GM21528 (cell line): Measurements from ENCODE around the gene VKORC1.
"Not testable (repeated sequence)": the region's sequence is repeated elsewhere in the genome, so short reads cannot be mapped to it uniquely, and the experiment has no call there.

Experiments used
- ATAC-seq: cut with Tn5 transposase; IDR thresholded peaks from one replicate; pipeline ENCODE4 v1.9.1; 2021; ENCODE audit warnings: mild to moderate bottlenecking, moderate library complexity; ENCODE audit not compliant: unreplicated experiment, low FRiP score

VKORC1 gene

DNA sequence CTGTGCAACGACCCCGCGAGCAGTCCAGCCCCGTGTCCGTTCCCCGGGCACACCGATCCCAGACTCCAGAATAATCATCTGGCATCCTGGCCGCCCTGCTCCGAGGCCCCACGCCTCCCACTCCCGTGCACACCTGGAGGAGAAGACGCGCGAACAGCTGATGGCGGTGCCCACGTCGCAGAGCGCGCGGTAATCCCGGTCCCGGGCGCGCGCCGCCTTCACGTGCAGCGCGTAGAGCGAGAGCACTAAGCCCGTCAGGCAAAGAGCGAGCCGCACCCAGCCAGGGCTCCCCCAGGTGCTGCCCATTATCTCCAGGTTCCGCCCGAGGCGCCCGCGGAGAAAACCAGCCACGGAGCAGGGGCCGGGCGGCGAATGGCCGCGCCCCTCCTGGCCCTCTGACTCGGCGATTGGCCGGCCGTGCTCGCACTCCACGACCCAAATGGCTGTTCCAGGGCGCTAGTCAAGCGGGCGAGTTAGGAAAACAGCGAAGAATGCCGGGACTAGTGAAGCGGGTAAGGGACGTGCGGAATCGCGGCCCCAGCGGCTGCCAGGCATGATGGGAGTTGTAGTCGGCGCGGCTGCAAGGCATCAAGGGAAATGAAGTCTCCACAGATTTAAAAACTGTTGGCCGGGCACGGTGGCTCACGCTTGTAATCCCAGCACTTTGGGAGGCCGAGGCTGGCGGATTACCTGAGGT, at the start of gene VKORC1:
VKORC1 (minus strand) TSS at position 374 of the 697 bp plus-strand sequence; CDS start at position 306, 68 bp downstream.
- ATAC-seq = peak; percentile 88

DNA sequence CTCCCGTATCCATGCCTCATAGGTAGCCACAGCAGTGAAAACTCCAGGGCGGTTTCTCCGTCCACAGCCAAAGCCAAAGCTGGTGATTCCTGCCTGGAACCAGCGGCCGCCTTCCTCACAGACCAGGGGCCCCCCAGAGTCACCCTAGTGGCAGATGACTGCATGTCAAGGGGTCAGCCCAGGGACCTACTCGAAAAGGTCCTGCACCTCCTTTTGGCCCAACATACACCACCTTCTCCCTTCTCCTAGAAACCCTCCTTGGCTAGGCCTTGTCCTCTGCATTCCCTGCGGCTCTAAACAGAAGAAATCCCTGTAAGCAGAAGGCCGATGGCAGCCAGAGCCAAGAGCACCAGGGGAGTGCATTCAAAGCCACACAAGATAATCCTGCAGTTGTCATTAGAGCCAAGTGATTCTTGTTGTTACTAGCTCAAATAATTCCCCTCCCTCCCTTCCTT, 49.1 kb upstream of the VKORC1 start:
- ATAC-seq = no peak

DNA sequence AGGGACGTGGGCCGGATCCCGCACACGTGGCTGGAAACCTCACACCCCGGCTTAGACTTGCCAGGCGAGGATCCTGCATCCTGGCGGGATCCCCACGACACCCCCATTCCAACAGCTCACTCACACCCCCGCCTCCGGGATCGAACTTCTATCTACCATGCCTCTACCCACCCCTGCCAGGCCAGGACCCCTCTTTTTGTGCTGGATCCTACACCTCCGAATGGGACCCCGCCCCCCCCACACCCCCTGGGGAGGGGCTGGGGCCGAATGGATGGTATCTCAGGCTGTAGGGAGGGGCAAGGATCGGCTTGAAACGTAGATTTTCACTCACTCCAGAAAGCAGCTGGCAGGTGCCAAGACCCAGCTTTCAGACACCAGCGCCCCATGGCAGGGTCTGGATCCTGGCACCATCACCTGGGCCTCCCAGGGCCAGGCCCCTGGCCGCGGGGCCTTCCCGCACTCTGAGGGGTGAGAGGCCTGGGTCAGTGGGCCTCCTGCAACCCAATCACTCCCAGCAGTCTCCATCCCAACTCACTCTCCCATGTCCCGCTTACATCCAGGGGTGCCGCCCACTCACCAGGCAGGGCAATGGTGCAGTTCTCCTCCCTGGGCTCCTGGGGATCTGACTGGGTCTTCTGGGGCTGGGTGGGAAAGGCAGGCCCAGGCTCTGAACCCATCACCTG, 48.6 kb upstream of the VKORC1 start:
- ATAC-seq = no peak

DNA sequence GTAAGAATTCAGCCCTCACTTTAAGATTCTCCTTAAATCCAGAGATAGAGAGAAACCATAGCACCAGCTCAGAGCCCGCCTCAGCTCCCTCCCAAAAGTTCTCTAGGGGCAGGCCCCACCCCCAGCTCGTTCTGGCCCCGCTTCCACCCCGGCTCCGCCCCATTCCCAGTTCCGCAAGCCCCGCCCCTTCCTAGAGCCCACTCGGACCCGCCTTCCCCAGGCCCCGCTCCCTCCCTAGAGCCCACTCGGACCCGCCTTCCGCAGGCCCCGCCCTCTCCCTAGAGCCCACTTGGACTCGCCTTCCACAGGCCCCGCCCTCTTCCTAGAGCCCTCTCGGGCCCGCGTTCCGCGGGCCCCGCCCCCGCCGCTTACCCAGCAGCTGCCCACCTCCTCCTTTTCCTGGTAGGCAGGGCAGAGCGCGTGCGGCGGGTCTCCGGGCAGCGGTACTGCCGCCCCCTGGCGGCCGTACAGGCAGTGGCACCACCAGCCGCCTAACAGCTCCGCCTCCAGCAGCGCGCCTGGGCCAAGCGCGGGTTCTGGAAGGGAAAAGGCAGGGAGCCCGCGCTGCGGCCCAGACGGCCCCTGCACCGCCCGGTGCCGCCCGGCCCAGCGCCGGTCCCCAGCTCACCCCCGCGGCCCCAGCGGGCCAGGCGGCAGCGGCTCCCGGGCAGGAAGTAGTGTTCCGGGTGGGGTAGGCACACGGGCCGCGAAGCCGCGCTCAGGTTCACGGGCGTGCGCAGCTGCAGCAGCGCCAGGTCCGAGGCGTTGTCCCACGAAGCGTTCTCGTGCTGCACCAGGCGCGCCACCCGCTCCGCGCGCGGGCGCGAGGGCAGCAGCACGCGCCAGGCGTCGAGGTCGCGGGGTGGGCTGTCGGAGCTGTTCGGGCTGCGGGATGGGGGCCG, 47.8 kb upstream of the VKORC1 start:
- peak; percentile 86 for ATAC-seq

DNA sequence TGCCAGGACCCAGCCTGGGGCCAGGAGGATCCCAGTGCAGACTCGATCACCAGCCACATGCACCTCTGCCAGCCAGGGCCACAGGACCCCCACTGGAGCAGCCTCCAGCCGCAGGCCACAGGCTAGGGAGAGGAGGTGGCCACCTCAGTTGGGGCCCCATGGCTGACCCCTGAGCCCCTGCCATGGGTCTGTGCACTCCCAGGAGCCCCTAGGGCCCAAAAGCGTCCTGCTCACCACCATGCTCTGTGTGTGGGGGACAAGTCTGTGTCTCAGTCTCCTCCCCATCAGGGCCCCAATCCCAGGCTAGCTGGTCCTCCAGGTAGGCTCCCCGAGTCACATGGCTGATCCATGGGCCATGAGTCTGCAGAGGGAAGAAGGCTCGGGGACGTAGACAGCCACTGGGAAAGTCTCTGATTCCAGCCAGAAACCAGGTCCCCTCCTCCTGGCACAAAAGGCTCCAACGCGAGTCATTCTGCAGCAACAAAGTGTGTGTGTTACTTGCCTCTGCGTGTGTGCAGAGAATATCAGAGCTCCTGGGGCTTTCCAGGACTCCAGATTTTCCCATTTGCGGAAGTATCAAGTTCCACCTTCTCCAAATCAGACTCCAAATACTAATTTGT, 47.0 kb upstream of the VKORC1 start:
- peak; percentile 5 for ATAC-seq

DNA sequence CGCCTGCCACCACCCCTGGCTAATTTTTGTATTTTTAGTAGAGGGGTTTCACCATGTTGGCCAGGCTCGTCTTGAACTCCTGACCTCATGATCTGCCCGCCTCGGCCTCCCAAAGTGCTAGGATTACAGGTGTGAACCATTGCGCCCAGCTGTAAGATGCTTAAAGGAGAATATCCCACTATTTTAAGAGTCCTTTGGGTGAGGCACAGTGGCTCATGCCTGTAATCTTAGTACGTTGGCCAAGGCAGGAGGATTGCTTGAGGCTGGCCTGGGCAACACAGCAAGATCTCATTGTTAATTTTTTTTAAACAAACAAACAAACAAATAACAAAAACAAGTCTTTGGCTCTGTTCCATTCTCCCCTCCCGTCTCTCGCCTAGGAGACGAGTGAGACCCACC, 46.5 kb upstream of the VKORC1 start:
- ATAC-seq = not testable (repeated sequence)

DNA sequence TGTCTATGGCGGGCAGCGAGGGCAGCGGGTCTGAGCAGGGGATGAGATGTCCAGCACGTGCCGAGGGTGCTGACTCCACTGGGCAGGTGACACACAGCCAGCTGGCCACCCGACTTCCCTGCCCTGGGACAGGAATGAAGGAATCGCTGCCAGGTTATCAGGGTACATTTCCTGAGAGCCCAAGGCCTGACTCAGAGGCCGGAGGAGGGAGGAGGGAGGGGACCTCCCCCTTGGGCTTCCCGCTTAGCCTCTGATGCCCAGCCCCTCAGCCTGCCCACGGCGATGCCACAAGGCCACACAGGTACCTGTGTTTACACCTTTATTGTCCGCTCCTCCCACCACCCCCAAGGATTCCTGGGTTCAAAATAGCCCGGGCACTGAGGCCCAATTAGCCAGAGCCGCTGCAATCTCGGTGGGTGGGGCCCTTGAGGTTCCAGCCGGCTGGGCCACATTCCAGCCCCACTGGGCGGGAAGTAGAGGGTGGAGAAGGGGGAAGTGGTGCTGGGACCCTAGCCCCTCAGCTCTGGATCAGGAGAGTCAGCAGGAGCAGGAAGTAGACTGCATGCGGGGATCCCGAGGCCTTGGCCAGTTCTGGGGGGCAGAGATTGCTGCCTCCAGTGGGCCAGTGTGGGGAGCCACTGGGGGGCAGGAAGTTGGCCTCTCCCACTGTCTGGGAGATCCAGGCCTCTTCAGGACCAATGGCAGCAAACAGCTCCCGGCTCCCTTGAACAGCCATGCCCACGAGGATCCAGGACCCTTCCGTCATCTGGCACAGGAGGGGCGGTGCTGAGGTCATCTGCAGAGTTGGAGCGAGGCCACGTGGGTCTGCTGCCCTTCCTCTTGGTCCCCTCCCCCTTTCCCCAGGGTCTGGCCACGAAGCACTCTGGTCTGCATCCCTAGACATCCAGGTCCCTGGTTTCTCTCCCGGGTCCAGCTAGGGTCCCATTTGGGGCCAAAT, 44.3 kb upstream of the VKORC1 start:
- no peak for ATAC-seq

DNA sequence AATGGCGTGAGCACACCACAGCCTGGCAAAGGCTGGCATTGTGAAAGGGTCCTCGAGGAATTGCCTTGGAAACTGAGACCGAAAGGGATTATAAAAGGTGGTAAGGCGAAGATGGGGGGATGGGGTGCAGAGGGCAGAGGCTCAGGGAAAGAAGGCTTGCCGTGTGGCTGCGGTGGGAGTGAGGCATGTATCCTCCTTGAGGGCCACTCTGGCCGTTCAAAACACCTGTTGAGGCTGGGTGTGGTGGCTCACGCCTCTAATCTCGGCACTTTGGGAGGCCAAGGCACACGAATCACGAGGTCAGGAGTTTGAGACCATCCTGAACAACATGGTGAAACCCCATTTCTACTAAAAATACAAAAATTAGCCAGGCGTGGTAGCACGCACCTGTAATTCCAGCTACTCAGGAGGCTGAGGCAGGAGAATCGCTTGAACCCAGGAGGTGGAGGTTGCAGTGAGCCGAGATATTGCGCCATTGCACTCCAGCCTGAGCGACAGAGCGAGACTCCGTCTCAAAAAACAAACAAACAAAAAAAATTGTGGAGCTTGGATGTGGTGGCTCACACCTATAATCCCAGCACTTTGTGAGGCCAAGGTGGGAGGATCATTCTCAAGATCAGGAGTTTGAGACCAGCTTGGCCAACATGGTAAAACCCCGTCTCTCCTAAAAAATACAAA, 42.4 kb upstream of the VKORC1 start:
- not testable (repeated sequence) for ATAC-seq

DNA sequence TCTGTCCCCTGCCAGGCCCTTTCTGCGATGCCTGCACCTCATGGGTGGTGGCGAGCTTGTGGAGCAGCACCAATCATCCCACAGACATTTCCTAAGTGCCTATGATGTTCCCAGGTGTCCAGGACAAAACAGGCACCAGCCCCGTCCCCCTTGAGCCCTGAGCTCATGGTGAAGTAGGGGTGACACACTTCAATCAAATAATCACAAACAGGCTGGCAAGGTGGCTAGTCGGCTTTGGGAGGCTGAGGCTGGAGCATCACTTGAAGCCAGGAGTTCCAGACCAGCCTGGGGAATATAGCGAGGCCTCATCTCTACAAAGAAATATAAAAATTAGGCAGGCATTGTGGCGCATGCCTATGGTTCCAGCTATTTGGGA, 41.7 kb upstream of the VKORC1 start:
- no peak for ATAC-seq

DNA sequence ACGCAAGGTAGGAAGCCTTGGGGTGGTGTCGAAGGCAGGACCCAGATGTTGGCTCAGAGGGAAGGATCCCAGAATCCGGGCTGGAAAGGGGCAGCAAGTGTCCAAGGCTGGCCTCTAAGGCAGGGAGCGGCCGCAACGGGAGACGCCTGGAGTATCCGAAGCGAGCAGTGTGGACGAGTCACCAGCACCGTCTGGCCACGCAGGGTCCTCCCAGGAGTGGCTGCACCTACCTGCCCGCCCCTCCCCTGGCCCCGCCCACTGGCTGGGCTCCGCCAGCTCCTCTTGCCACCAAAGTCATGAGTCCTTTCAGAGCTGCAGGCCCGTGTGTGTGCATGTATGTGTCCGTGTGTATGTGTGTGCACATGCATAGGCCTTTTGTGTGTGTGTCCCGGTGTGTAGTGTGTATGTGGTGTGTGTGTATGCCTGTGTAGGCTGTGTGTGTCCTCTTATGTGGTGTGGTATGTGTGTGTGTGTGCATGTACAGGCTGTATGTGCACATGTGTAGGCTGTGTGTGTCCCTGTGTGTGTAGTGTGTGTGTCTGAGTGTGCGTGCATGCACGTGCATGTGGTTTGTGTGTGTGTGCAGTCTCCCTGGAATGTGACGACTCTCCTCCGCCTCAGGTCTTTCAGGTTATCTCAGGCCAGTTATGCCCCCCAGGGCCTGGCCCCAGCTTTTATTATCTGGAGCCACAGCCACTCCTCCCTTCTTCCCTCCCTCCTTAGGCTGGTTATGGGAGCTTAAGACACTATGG, 41.1 kb upstream of the VKORC1 start, which contains the start of gene PRSS8:
PRSS8 (minus strand) TSS at position 193 of the 752 bp plus-strand sequence. CDS start 229 bp downstream, outside the sequence.
- no peak for ATAC-seq

DNA sequence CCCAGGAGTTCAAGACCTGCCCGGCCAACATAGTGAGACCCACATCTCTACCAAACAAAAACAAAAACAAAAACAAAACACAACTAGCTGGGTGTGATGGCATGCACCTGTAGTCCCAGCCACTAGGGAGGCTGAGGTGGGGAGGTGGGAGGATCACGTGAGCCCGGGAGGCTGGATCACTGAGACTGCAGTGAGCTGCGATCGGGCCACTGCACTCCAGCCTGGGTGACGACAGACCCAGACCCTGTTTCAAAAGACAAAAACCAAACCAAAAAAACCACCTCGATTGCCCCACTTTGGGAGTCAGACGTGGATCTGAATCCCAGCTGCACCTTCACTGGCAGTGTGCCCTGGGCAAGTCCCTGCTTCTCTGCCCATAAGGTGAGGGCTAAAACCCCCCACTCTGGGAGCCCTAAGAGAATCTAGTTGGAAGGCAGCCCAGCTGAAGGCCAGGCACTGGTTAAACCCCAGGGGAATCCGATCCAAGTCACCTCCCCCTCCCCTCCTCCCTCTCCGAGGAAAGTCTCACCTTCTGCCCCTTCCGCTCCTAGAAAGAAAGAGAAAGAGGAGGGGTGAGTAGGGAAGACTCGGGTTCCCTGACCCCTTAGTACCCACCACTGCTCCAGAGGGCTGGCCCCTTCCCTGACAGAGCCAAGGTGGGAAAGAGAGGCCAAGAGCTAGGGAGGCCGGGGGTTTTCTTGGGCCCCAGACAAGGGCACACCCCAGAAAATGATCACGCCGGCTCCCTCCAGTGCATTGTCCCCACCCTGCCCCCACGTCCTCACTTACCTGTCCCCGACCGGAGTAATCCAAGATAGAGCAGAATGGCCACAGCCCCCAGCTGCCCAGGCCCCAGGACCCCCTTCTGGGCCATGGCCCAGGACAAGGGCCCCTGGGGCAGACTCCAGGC, 40.3 kb upstream of the VKORC1 start:
- no peak for ATAC-seq

DNA sequence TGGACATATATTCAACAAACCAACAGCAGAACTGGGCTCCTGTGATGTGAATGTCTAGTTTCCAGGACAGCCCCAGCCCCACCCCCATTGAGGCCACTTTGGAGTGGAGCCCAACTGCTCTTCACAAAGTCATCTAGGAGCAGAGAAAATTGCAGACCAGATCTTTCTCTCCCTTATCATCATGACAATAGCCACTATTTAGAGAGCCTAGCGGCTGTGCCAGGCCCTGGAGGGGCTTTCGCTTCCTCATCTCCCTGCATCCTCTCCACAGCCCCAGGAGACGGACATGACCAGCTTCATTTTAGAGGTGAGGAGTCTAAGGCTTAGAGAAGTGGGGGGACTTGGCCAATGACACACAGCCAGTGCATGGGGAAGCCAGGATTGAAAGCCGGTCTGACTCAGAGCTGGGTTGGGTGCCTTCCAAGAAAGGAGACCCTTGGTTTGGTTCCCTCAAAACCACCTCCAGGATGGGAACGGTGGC, 39.5 kb upstream of the VKORC1 start:
- ATAC-seq = no peak

DNA sequence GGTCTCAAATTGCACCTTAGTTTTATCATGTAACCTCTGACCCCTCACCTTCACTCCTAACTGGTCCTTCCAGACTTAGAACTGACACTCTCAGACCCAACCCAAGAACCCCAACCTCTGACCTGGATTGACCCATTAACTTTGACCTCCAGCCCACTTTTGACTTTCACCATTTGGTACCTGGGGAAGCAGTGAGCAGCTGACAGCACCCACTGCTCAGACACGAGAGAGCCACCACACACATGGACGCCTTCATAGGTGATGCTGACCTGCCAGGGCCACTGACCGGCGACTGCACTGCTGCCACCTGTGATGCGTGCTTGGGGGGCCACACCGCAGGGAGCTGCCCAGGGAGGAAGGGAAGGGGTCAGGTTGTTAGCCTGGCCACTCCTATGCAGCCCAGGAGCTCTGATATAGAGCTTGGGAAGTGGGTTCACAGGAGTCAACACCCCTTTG, 38.5 kb upstream of the VKORC1 start:
- no peak for ATAC-seq

DNA sequence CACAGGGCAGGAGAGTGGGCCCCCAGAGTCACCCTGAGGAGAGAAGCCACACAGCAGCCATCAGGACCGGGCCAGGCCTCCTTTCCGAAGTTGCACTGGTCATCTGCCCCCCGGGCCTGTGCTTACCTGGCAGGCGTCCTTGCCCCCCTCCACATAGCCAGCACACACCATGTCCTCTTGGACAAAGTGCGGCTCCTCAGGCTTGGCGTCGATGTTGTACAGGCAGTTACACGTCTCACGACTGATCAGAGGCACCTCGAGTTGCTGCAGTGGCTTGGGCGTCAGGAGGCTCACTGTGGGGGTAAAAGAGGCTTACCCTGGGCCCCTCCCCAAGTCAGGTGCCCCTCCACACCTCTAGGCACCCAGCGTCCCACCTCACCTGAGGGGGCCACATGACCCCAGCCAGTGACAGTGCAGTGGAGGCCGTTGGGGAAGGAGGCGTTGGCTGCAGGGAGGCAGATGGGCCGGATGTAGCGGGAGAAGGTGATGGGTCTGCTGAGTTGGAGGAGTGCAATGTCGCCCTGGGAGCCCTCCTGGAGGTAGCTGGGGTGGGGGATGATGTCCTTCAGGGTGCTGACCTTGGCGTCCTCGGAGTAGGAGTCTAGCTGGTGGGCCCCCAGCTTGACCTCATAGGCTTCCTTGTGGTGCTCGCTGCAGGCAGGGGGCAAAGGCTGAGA, 37.8 kb upstream of the VKORC1 start:
- no peak for ATAC-seq

DNA sequence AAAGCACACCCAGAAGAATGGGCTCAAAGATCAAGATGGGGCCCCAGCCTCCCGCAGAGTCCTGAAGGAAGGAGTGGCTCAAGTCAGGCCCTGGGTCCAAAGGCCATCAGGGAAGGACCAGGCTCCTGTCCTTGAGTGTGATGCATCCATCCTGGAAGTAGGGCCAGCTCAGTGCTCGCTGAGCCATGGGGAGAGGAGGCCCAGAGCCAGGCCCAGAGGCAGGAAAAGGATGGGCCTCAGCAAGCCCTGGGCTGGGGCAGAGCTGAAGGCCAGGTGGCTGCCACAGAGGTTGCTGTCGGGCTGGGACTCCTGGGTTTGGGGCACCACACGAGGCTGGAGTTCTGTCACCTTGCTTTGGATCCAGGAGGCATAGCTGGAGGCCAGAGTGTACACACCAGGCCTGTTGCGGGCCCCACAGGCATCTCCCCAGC, 37.3 kb upstream of the VKORC1 start:
- no peak for ATAC-seq

DNA sequence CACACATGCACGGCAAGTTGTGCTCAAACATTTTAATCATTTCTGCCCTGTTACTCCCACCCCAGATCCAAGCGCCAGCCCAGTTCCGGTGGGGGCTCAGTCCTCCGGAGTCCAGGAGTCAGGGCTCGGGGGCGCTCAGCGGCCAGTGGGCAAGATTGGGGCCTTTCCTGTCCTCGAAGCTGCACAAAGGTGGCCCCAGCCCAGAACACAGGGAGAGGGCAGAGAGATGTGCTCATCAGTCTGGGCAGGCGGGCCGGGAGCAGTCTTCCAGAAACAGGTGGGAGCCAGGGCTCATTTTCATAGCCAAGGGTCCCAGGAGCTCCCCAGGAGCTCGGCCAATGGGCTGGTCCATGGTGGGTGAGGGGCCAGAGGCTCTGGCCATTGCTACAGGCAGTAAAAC, 36.8 kb upstream of the VKORC1 start:
- no peak for ATAC-seq
